B cell (primary cell): ENCODE results near the gene CHD9. TPM values are rescaled to one million over a fixed set of nuclear protein-coding genes. Genes with fewer than 3 reads are reported as not detected.

ENCODE experiments used
- ATAC-seq: fragments of 200-7000 bp; cut with Tn5 transposase; one replicate; pipeline ENCODE4 v1.10.0; 2021; ENCODE audit warnings: low read depth, mild to moderate bottlenecking, moderate number of reproducible peaks, moderate library complexity
- CTCF ChIA-PET: fragments of 350-600 bp; sonication (Branson Sonifier 250); formaldehyde crosslinking; loops from one replicate; lab custom pipeline; 2021; ENCODE audit warnings: antibody characterized with exemption, inconsistent platforms; lab: Charles Lee
- POLR2A ChIA-PET: fragments of 350-600 bp; sonication (Branson Sonifier 250); formaldehyde crosslinking; loops from one replicate; lab custom pipeline; 2021; ENCODE audit warnings: antibody characterized with exemption; lab: Charles Lee
- DNase-seq: peaks from one replicate; pipeline ENCODE4 v3.0.0; 2013
- H2AFZ ChIP-seq: 2 replicates; pipeline ENCODE4 v1.6.1; 2012; ENCODE audit warnings: mild to moderate bottlenecking, low read depth, low read length; ENCODE audit not compliant: insufficient read depth, poor library complexity, severe bottlenecking
- H3K27ac ChIP-seq, 2 donors: 1 replicate in 1 of 2; 2 replicates in 1 of 2; pipeline ENCODE4 v1.5.1; 2012 to 2013; ENCODE audit warnings: low read length in 2 of 2, mild to moderate bottlenecking in 2 of 2, moderate library complexity in 1 of 2
- H3K27me3 ChIP-seq, 4 experiments: fragments of 200-600 bp in 1 of 4; sonication (generic) in 1 of 4; replicated peaks in 1 of 4; 1 replicate in 2 of 4; 2 replicates in 2 of 4; pipeline versions ENCODE4 v1.6.1 to v1.7.0; 2013 to 2016; ENCODE audit warnings: low read length in 3 of 4, mild to moderate bottlenecking in 2 of 4, mixed read lengths in 1 of 4, moderate library complexity in 1 of 4; ENCODE audit not compliant: insufficient read depth in 4 of 4, control insufficient read depth in 3 of 4; ENCODE audit errors: control extremely low read depth in 1 of 4
- H3K36me3 ChIP-seq, 2 experiments: replicated peaks in 1 of 2; 1 replicate in 1 of 2; 2 replicates in 1 of 2; pipeline versions ENCODE4 v1.6.1 to v1.7.1; 2013; ENCODE audit warnings: low read length in 1 of 2; ENCODE audit not compliant: insufficient read depth in 2 of 2, control insufficient read depth in 1 of 2; ENCODE audit errors: control extremely low read depth in 1 of 2, extremely low read depth in 1 of 2
- H3K4me1 ChIP-seq, 2 donors: fragments of 200-600 bp in 1 of 2; sonication (generic) in 1 of 2; 1 replicate in 1 of 2; 2 replicates in 1 of 2; pipeline versions ENCODE4 v1.5.1 to v1.6.1; 2013 to 2017; ENCODE audit warnings: low read length in 2 of 2; ENCODE audit not compliant: control insufficient read depth in 2 of 2, insufficient read depth in 2 of 2
- H3K4me2 ChIP-seq: replicated peaks from 2 replicates; pipeline ENCODE3; 2012; ENCODE audit warnings: mild to moderate bottlenecking, low read depth, low read length; ENCODE audit not compliant: poor library complexity, severe bottlenecking
- H3K4me3 ChIP-seq, 5 experiments: fragments of 200-600 bp in 1 of 5; sonication (generic) in 1 of 5; 1 replicate in 3 of 5; 2 replicates in 2 of 5; pipeline versions ENCODE4 v1.5.1 to v1.7.0; 2011 to 2016; ENCODE audit warnings: low read length in 4 of 5, mild to moderate bottlenecking in 4 of 5, low read depth in 2 of 5, control low read depth in 1 of 5, moderate library complexity in 1 of 5; ENCODE audit not compliant: insufficient read depth in 1 of 5; ENCODE audit errors: control extremely low read depth in 1 of 5, extremely low read depth in 1 of 5
- H3K79me2 ChIP-seq: fragments of 200-600 bp; sonication (generic); one replicate; pipeline ENCODE4 v1.6.0; 2016; ENCODE audit warnings: low read length; ENCODE audit not compliant: control insufficient read depth, insufficient read depth
- H3K9ac ChIP-seq: fragments of 200-600 bp; sonication (generic); 2 replicates; pipeline ENCODE4 v1.6.1; 2017; ENCODE audit warnings: mild to moderate bottlenecking, low read length, moderate library complexity
- H3K9me3 ChIP-seq, 3 donors: one replicate each; pipeline versions ENCODE4 v1.6.1 to v1.7.1; 2013; ENCODE audit warnings: low read length in 2 of 3; ENCODE audit not compliant: control insufficient read depth in 2 of 3, insufficient read depth in 1 of 3; ENCODE audit errors: control extremely low read depth in 1 of 3
- H4K20me1 ChIP-seq: 2 replicates; pipeline ENCODE4 v1.6.0; 2012; ENCODE audit warnings: mild to moderate bottlenecking, low read length; ENCODE audit not compliant: insufficient read depth, control insufficient read depth, poor library complexity, severe bottlenecking
- H3K27ac Mint-ChIP-seq: one replicate; pipeline ENCODE4 v1.8.0; 2021; ENCODE audit warnings: mixed read lengths
- H3K27me3 Mint-ChIP-seq: one replicate; pipeline ENCODE4 v1.8.0; 2021; ENCODE audit warnings: mixed read lengths
- H3K4me1 Mint-ChIP-seq: one replicate; pipeline ENCODE4 v1.8.0; 2021; ENCODE audit warnings: mixed read lengths
- H3K4me3 Mint-ChIP-seq: one replicate; pipeline ENCODE4 v1.8.0; 2021; ENCODE audit warnings: mixed read lengths
- H3K9me3 Mint-ChIP-seq: one replicate; pipeline ENCODE4 v1.8.0; 2022; ENCODE audit warnings: mixed read lengths; ENCODE audit not compliant: insufficient read depth
- EZH2 ChIP-seq: IDR thresholded peaks from 2 replicates; pipeline ENCODE4 v1.6.1; 2012; ENCODE audit warnings: borderline replicate concordance, low read depth, mild to moderate bottlenecking, moderate library complexity, low read length; ENCODE audit not compliant: insufficient read depth, poor library complexity, severe bottlenecking
- WGBS: methylation state at CpG from one replicate; pipeline ENCODE4 v1.1.5; 2013; ENCODE audit warnings: missing lambda C conversion rate; ENCODE audit not compliant: insufficient coverage; 5-methylcytosine and 5-hydroxymethylcytosine counted together
- intact Hi-C: fragments of 100-400 bp; cut with micrococcal nuclease; formaldehyde crosslinking; loops from one replicate; pipeline ENCODE4 v1.10.0; 2022
- polyA plus RNA-seq: library from polyadenylated mRNA; depleted of rRNA; stranded (reverse); fragments of >200 nt; gene quantifications from 2 replicates; pipeline ENCODE4 v1.2.3, GENCODE V29; 2012
- total RNA-seq, 2 donors: library from RNA; stranded (reverse); fragments of 120-200 nt in 1 of 2; gene quantifications; 1 replicate in 1 of 2; 2 replicates in 1 of 2; pipeline versions ENCODE4 v1.2.3 to v1.2.4, GENCODE V29; 2013 to 2022
- TF ChIP-seq, protein P1 (sequence below): fragments of 200-600 bp; IDR thresholded peaks from one replicate; pipeline ENCODE4 v1.8.0; 2022; ENCODE audit warnings: antibody characterized with exemption, mild to moderate bottlenecking

The CHD9 gene
- total and polyA plus RNA-seq, 2 donors (not counting 1 experiment from before 2014, with no cell fraction given): 12.2 to 102 TPM

DNA sequence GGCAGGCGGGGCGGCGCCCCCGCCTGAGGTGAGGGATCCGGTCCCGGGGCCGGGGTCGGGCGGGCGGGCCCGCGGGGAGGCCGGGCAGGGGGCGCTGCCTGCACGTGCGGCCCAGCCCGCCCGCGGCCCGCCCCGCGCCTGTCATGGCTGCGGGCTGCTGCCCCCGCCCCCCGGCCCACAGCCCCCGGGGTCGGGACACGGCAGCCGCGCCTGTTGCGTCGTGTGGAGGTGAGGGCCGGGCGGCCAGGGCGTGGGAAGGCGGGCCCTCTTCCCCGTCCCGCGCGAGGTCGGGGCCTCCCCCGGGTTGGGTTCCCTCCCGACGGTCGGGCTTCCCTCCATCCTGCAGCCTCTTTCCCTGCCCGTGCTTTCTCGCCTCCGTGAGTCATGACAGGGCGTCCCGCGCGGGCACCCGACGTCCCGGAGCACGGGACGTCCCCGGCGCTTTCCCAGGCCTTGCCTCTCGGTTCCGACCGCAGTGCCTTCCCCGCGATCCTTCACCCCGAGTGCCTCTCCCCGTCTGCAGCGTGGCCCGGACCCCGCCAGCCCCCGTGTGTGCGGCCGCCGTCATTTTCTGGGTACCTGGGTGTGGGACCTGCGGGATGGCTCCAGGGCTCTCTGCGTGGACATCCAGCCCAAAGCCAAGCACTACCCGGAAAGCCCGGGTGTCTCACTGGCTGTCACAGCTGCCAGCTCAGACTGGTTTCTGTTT is 76.7 kb downstream of the CHD9 start:
- Histone ChIP-seq H3K4me3 (peak overlapping the region; percentile 47 to 76 (median 73)), H2AFZ (peak overlapping the region; percentile 83)
- H3K27me3 Mint-ChIP-seq: no peaks in the 10 kb centered on the region

More for the DNA sequence above, 76.7 kb downstream of the CHD9 start:
- Histone ChIP-seq H3K27me3 (no peaks in the 10 kb centered on the region), H3K9ac (peak overlapping the region; percentile 86), H3K27ac (peak overlapping the region; percentile 7 to 45), H3K9me3 (no peaks in the 10 kb centered on the region), H3K36me3 (no peaks in the 10 kb centered on the region), H4K20me1 (peaks cover 13% of the 10 kb centered on the region), H3K4me1 (peaks cover 6 to 20% of the 10 kb centered on the region in 2 donors), H3K4me2 (peak overlapping the region; percentile 96), H3K79me2 (peaks cover 41% of the 10 kb centered on the region)
- Mint-ChIP-seq H3K9me3 (no peaks in the 10 kb centered on the region), H3K4me3 (peak overlapping the region; percentile 91), H3K4me1 (peaks cover 32% of the 10 kb centered on the region), H3K27ac (peak overlapping the region; percentile 95)
- TF ChIP-seq, protein P1, sequence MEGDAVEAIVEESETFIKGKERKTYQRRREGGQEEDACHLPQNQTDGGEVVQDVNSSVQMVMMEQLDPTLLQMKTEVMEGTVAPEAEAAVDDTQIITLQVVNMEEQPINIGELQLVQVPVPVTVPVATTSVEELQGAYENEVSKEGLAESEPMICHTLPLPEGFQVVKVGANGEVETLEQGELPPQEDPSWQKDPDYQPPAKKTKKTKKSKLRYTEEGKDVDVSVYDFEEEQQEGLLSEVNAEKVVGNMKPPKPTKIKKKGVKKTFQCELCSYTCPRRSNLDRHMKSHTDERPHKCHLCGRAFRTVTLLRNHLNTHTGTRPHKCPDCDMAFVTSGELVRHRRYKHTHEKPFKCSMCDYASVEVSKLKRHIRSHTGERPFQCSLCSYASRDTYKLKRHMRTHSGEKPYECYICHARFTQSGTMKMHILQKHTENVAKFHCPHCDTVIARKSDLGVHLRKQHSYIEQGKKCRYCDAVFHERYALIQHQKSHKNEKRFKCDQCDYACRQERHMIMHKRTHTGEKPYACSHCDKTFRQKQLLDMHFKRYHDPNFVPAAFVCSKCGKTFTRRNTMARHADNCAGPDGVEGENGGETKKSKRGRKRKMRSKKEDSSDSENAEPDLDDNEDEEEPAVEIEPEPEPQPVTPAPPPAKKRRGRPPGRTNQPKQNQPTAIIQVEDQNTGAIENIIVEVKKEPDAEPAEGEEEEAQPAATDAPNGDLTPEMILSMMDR: no peak
- TF ChIP-seq EZH2: no peak
- intact Hi-C loops: loop anchor here (2.0 kb wide), 1 partner anchor 379 kb away; no protein-coding TSS in a partner anchor
- WGBS: under 1% methylated on average over 71 of the region's 77 CpGs
- CTCF ChIA-PET: interaction anchor here (0.6 to 1.6 kb wide), 2 partner anchors 72 to 74 kb away, joined by 3 read pairs; no protein-coding TSS in a partner anchor
- DNase-seq: peak; percentile 68
- POLR2A ChIA-PET: interaction anchor here (0.9 kb wide), 1 partner anchor 77 kb away, joined by 10 read pairs; the partner anchor contains the start of gene CHD9
- ATAC-seq: peak; percentile 12
